Immature natural killer cell (primary cell): ENCODE measurements around the gene KCNQ1. TPM values are rescaled to one million over a fixed set of nuclear protein-coding genes. Genes with fewer than 3 reads are reported as not detected.
A peak's percentile ranks its signal among the peaks of the same experiment; 100 is the strongest.

Experiments
- DNase-seq, 3 donors: peaks; one replicate each; pipeline ENCODE4 v3.0.0; 2022; ENCODE audit warnings: mixed read lengths in 1 of 3
- H3K27ac Mint-ChIP-seq, 6 donors: one replicate each; pipeline ENCODE4 v1.8.0; 2020; ENCODE audit warnings: mixed read lengths in 6 of 6, mild to moderate bottlenecking in 5 of 6, inconsistent platforms in 4 of 6, moderate library complexity in 3 of 6
- H3K27me3 Mint-ChIP-seq, 3 donors: one replicate each; pipeline ENCODE4 v1.8.0; 2020 to 2021; ENCODE audit warnings: low read depth in 3 of 3, mild to moderate bottlenecking in 3 of 3, mixed read lengths in 3 of 3, moderate library complexity in 3 of 3, inconsistent platforms in 1 of 3
- H3K36me3 Mint-ChIP-seq, 3 donors: one replicate each; pipeline ENCODE4 v1.8.0; 2020; ENCODE audit warnings: mixed read lengths in 3 of 3, inconsistent platforms in 2 of 3, mild to moderate bottlenecking in 2 of 3
- H3K4me1 Mint-ChIP-seq, 2 donors: one replicate each; pipeline ENCODE4 v1.8.0; 2020; ENCODE audit warnings: inconsistent platforms in 2 of 2, mild to moderate bottlenecking in 2 of 2, mixed read lengths in 2 of 2, moderate library complexity in 1 of 2
- H3K4me3 Mint-ChIP-seq, 5 donors: one replicate each; pipeline ENCODE4 v1.8.0; 2020; ENCODE audit warnings: mild to moderate bottlenecking in 5 of 5, mixed read lengths in 5 of 5, inconsistent platforms in 3 of 5, moderate library complexity in 3 of 5
- H3K9me3 Mint-ChIP-seq, 6 donors: one replicate each; pipeline ENCODE4 v1.8.0; 2020; ENCODE audit warnings: mild to moderate bottlenecking in 6 of 6, mixed read lengths in 6 of 6, inconsistent platforms in 4 of 6, moderate library complexity in 3 of 6
- polyA plus RNA-seq, 3 donors: library from polyadenylated mRNA; unstranded; fragments of 300-500 nt; fragmentation: Illumina TruSeq; gene quantifications; one replicate each; pipeline ENCODE4 v1.2.3, GENCODE V29; 2021

Gene KCNQ1
- polyA plus RNA-seq, 3 donors from 2014 or later, result 0.13 to 1.1 (median 0.73) TPM

- H3K27ac Mint-ChIP-seq, result peak overlapping the region; percentile 46 to 84 (median 77)
- H3K27me3 Mint-ChIP-seq, result peaks cover 0 to 8% (median 3%) of the 10 kb centered on the region in 3 donors
- DNase-seq, result no peak
- no peaks in the 10 kb centered on the region for H3K36me3 Mint-ChIP-seq
- peaks cover 33 to 39% of the 10 kb centered on the region in 2 donors for H3K4me1 Mint-ChIP-seq
- H3K4me3 Mint-ChIP-seq, result peak overlapping the region; percentile 54 to 84 (median 70)
- no peaks in the 10 kb centered on the region for H3K9me3 Mint-ChIP-seq
Observed at GRCh38 chr11:2891326-2892214, 446.8 kb downstream of the KCNQ1 start.

GRCh38 chr11:2892215-2892966, 447.6 kb downstream of the KCNQ1 start:
- no peaks in the 10 kb centered on the region for H3K36me3 Mint-ChIP-seq
- peaks cover 0 to 5% (median 0%) of the 10 kb centered on the region in 3 donors for H3K27me3 Mint-ChIP-seq
- peak overlapping the region; percentile 80 to 92 (median 86) for H3K27ac Mint-ChIP-seq
- DNase-seq, result peak; percentile 46 to 59 (median 50)
- H3K9me3 Mint-ChIP-seq, result no peaks in the 10 kb centered on the region
- peak overlapping the region; percentile 79 to 86 (median 83) for H3K4me3 Mint-ChIP-seq
- peaks cover 30 to 32% of the 10 kb centered on the region in 2 donors for H3K4me1 Mint-ChIP-seq

- Mint-ChIP-seq H3K27me3 (peaks cover 0 to 5% (median under 1%) of the 10 kb centered on the region in 3 donors), H3K4me1 (peaks cover 35% of the 10 kb centered on the region in 2 donors), H3K36me3 (no peaks in the 10 kb centered on the region), H3K4me3 (peak overlapping the region; percentile 79 to 86 (median 83)), H3K9me3 (no peaks in the 10 kb centered on the region), H3K27ac (peak overlapping the region; percentile 80 to 92 (median 86))
- DNase-seq, result peak; percentile 64 to 71 (median 66)
Observed at GRCh38 chr11:2892967-2893528, 448.2 kb downstream of the KCNQ1 start.

- Mint-ChIP-seq H3K27ac (peak overlapping the region in 5 of 6 donors; percentile 37 to 80 (median 72)), H3K36me3 (no peaks in the 10 kb centered on the region), H3K4me3 (peak overlapping the region in 2 of 5 donors; percentile 18 to 30), H3K9me3 (no peaks in the 10 kb centered on the region), H3K27me3 (peaks cover 3% of the 10 kb centered on the region in 3 donors), H3K4me1 (peaks cover 38 to 40% of the 10 kb centered on the region in 2 donors)
- DNase-seq, result no peak
Observed at GRCh38 chr11:2893935-2894334, 449.1 kb downstream of the KCNQ1 start.

GRCh38 chr11:2896047-2896446, 451.2 kb downstream of the KCNQ1 start:
- Mint-ChIP-seq H3K36me3 (no peaks in the 10 kb centered on the region), H3K4me1 (peaks cover 56% of the 10 kb centered on the region in 2 donors), H3K4me3 (no peak overlapping the region), H3K27ac (peak overlapping the region in 5 of 6 donors; percentile 40 to 87 (median 77)), H3K27me3 (peaks cover 3 to 8% (median 7%) of the 10 kb centered on the region in 3 donors), H3K9me3 (peaks cover 0 to 2% (median 0%) of the 10 kb centered on the region in 6 donors)
- DNase-seq, result no peak

- peaks cover 6 to 8% (median 7%) of the 10 kb centered on the region in 3 donors for H3K27me3 Mint-ChIP-seq
- H3K36me3 Mint-ChIP-seq, result no peaks in the 10 kb centered on the region
- peak overlapping the region in 3 of 6 donors; percentile 2 to 45 (median 35) for H3K27ac Mint-ChIP-seq
- H3K9me3 Mint-ChIP-seq, result peaks cover 0 to 2% (median 0%) of the 10 kb centered on the region in 6 donors
- H3K4me1 Mint-ChIP-seq, result peaks cover 53% of the 10 kb centered on the region in 2 donors
- DNase-seq, result no peak
- peak overlapping the region in 2 of 5 donors; percentile 13 to 24 for H3K4me3 Mint-ChIP-seq
Observed at GRCh38 chr11:2897048-2897447, 452.2 kb downstream of the KCNQ1 start.

GRCh38 chr11:2898366-2899079, 453.7 kb downstream of the KCNQ1 start:
- Mint-ChIP-seq H3K36me3 (no peaks in the 10 kb centered on the region), H3K4me1 (peaks cover 46 to 51% of the 10 kb centered on the region in 2 donors), H3K27ac (peak overlapping the region; percentile 95 to 100 (median 98)), H3K27me3 (peaks cover 6 to 7% (median 6%) of the 10 kb centered on the region in 3 donors), H3K9me3 (peaks cover 0 to 2% (median 0%) of the 10 kb centered on the region in 6 donors), H3K4me3 (peak overlapping the region; percentile 84 to 97 (median 90))
- peak; percentile 73 to 74 (median 74) for DNase-seq

Other genes with a start within 250 kb of the KCNQ1 start
- gene ASCL2, start 174.4 kb upstream of the KCNQ1 start, polyA plus RNA-seq, result 10 to 100 TPM in 2 of 3 donors, 1 to 10 TPM in 1; 9.7 to 60.0 (median 18.2) TPM
- gene C11orf21, start 143.1 kb upstream of the KCNQ1 start, polyA plus RNA-seq, result 10 to 100 TPM; 36.3 to 57.5 (median 36.6) TPM
- 100 to 1,000 TPM; 132 to 223 (median 200) TPM for gene TSPAN32, start 143.0 kb upstream of the KCNQ1 start, polyA plus RNA-seq
- gene CD81, start 67.7 kb upstream of the KCNQ1 start, polyA plus RNA-seq, result 10 to 100 TPM; 33.1 to 56.9 (median 49.7) TPM
- 100 to 1,000 TPM in 2 of 3 donors, 10 to 100 TPM in 1; 87.7 to 111 (median 108) TPM for gene TSSC4, start 44.3 kb upstream of the KCNQ1 start, polyA plus RNA-seq
- gene TRPM5, start 494 bp upstream of the KCNQ1 start, polyA plus RNA-seq, result not detected